ENCODE measurements around the gene SF3A1.

Gene SF3A1

DNA sequence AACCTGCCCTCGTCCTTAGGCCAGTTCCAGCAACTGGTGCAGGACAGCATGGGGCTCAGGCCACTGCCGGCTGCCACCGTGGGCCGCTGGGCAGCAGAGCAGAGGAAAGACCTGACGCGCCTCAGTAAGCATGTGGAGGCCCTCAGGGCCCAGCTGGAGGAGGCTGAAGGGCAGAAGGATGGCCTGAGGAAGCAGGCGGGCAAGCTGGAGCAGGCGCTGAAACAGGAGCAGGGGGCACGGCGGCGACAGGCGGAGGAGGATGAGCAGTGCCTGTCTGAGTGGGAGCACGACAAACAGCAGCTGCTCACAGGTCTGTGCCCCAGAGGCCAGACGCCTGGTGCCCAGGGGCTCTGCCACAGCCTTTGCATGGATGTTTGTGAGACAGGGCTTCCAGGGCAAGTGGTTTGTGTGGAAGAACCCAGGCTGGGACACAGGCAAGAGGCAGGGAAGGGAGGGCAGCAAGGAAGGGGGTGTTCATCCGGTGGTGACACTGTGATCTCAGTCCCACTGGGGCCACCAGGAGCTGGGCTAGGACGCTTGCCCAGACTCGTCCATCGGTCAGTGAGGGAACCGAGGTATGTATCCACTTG, 14.0 kb upstream of the SF3A1 start:
- TF ChIP-seq, protein P1, sequence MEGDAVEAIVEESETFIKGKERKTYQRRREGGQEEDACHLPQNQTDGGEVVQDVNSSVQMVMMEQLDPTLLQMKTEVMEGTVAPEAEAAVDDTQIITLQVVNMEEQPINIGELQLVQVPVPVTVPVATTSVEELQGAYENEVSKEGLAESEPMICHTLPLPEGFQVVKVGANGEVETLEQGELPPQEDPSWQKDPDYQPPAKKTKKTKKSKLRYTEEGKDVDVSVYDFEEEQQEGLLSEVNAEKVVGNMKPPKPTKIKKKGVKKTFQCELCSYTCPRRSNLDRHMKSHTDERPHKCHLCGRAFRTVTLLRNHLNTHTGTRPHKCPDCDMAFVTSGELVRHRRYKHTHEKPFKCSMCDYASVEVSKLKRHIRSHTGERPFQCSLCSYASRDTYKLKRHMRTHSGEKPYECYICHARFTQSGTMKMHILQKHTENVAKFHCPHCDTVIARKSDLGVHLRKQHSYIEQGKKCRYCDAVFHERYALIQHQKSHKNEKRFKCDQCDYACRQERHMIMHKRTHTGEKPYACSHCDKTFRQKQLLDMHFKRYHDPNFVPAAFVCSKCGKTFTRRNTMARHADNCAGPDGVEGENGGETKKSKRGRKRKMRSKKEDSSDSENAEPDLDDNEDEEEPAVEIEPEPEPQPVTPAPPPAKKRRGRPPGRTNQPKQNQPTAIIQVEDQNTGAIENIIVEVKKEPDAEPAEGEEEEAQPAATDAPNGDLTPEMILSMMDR (IDR thresholded peaks at IDR 0.05; ENCODE audit: control extremely low read depth, extremely low read depth, low read depth, missing control alignments), result no peak
- ChIA-PET POLR2A (no interaction called here), CTCF (interaction anchor here (1.8 to 6.2 kb wide), 2 partner anchors 17 to 83 kb away, joined by 7 to 35 read pairs; partner anchors contain the start of gene RNF215)
- no peak for DNase-seq (ENCODE audit: extremely low spot score)

DNA sequence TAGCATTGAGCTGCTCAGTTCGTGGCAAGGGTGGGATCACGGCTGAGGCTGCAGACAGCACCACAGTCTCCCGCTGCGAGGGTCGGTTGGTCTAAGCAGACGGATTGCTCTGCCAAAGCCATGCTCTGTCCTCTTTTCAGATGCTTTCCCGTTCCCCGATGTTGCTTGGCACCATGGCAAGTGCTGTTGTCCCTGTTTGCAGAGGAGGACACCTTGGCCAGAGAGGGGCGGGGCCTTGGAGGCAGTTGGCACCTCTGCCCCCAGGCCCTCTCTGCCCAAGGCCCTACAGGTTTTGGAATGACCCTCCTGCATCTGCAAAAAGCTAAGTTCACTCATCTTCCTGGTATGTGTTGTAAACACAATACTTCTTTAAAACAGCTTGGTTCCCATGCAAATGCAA, 11.7 kb upstream of the SF3A1 start:
- TF ChIP-seq, protein P1 (IDR thresholded peaks at IDR 0.05; ENCODE audit: control extremely low read depth, extremely low read depth, low read depth, missing control alignments), result no peak
- no peak for DNase-seq (ENCODE audit: extremely low spot score)
- CTCF ChIA-PET, result interaction anchor here (0.7 to 2.9 kb wide), 4 partner anchors 9 to 80 kb away, joined by 3 to 18 read pairs (median 6); partner anchors contain the start of genes CASTOR1 and RNF215
- POLR2A ChIA-PET, result no interaction called here

DNA sequence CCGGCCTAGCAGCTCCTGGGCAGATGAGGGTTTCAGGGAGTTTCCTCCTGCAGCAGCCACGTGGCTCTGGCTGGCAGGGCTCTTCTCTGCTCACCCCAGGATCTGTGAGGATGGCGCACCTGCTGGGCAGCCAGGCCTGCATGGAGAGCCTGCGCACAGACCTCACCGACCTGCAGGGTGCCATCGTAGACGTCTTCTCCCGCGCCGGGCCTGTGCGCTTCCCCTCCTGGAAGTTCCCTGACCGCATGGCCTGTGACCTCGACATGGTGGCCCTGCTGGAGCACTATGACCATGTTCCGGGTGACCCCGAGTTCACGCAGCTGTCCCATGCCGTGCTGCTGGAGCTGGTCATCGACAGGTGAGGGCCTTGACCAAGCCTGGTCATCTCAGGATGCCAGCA, 9.2 kb upstream of the SF3A1 start:
- POLR2A ChIA-PET, result no interaction called here
- no peak for DNase-seq (ENCODE audit: extremely low spot score)
- CTCF ChIA-PET, result interaction anchor here (1.7 kb wide), 1 partner anchor 21 kb away, joined by 9 read pairs; the partner anchor contains the start of gene RNF215
- TF ChIP-seq, protein P1 (IDR thresholded peaks at IDR 0.05; ENCODE audit: control extremely low read depth, extremely low read depth, low read depth, missing control alignments), result no peak

DNA sequence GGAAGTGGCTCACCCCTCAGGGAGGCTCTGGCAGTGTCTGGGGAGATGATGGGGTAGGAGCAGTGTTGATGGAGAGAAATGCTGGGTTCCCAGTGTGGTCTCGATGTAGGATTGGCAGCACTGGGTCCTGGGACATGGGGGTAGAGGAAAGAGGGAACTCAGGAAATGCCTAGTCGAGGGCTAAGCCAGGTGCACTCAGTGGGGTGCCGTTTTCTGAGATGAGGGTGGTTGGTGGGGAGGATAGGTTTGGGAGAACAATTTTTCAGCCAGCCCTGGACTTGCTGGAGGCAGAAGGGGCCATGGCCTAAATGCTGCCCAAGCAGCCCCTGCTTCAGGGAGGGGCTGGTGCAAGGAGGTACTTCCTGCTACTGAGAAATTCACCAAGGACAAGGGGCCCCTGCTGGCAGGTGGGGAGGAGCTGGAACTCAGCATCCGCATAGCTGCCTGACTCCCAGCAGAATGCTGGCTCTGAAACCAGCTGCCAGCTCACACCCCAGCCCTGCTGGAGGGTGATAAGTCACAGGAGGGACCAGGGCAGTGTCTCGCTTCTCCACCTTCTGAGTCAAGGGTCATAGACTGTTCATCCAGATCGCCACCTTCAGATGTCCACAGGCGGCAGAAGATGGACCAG, 6.1 kb upstream of the SF3A1 start:
- POLR2A ChIA-PET, result interaction anchor here (0.6 kb wide), 1 partner anchor 58 kb away, joined by 3 read pairs; no protein-coding TSS in a partner anchor
- TF ChIP-seq, protein P1 (IDR thresholded peaks at IDR 0.05; ENCODE audit: control extremely low read depth, extremely low read depth, low read depth, missing control alignments), result no peak
- no peak for DNase-seq (ENCODE audit: extremely low spot score)
- CTCF ChIA-PET, result interaction anchor here (1.7 kb wide), 1 partner anchor 75 kb away, joined by 9 read pairs; no protein-coding TSS in a partner anchor

DNA sequence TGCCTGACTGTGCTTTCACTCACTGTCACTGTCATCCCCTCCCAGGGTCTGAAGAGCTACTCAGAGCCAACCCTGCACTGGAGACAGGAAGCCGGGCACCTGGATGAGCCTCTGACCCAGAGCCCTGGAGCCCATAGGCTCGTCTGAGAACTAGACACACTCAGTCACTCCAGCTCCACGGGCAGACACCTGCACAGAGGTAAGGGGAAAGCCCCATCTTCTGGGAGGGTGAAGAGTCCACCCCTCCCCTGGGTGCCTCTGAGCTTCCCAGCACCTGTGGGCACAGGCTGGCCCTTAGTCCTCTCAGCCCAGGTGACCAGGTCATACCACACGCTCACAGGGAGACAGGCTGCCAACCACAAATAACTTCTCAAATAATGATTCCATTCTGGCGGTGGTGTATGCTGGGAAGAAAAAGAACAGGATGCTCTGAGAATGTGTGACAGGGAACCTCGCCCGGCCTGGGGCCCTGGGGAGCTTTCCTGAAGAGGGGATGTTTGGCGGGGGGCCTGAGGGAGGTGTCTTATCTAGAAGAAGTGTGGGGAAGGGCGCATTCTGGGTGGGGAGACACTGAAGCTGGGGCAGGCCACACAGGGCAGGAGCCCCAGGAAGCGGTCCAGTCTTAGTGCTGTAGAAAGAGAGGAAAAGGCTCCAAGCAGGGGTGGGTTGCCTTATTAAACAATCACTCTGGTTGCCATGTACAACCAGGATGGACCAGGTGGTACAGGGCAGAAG, 5.4 kb upstream of the SF3A1 start:
- TF ChIP-seq, protein P1 (IDR thresholded peaks at IDR 0.05; ENCODE audit: control extremely low read depth, extremely low read depth, low read depth, missing control alignments), result no peak
- POLR2A ChIA-PET, result no interaction called here
- CTCF ChIA-PET, result interaction anchor here (1.7 kb wide), 1 partner anchor 74 kb away, joined by 9 read pairs; no protein-coding TSS in a partner anchor
- no peak for DNase-seq (ENCODE audit: extremely low spot score)

DNA sequence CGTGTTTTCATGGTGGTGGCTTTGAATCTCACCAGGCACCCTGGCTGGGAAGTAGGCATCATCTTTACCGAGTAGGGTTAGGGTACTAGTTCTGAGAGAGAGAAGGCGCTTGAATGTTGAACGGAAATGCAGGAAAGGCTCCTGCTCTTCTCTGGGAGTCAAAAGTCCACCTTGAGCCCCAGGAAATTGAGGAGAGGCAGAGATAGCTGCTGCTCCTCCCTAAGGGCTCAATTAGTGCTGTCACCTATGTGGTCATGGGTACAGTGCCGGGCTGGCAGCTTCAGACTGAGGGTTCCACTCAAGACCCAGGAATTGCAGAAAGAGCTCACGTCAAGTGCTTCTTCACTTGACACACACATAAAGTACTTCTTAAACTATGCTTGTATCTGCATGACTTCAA, 1.8 kb upstream of the SF3A1 start:
- TF ChIP-seq, protein P1 (IDR thresholded peaks at IDR 0.05; ENCODE audit: control extremely low read depth, extremely low read depth, low read depth, missing control alignments), result no peak
- ChIA-PET POLR2A (interaction anchor here (0.6 kb wide), 1 partner anchor 941 kb away, joined by 10 read pairs; no protein-coding TSS in a partner anchor), CTCF (interaction anchor here (0.8 to 3.9 kb wide), 5 partner anchors 10 to 71 kb away, joined by 3 to 20 read pairs (median 5); partner anchors contain the start of gene RNF215)
- no peak for DNase-seq (ENCODE audit: extremely low spot score)
